H1 (cell line): ENCODE data around the gene STAU1. TPM values are rescaled to one million over a fixed set of nuclear protein-coding genes. Genes with fewer than 3 reads are reported as not detected.

Experiments used
- TAF7 ChIP-seq: optimal IDR thresholded peaks from 2 replicates; pipeline ENCODE3; 2011; ENCODE audit warnings: low read depth, mild to moderate bottlenecking, inconsistent platforms, low read length, moderate library complexity, borderline replicate concordance
- polyA plus RNA-seq, 7 experiments: library from polyadenylated mRNA; depleted of rRNA in 3 of 7; stranded (reverse) in 5 of 7; unstranded in 2 of 7; fragments of >200 nt in 5 of 7; fragments of 200-250 nt in 2 of 7; gene quantifications; 1 replicate in 5 of 7; 2 replicates in 1 of 7; 4 replicates in 1 of 7; pipeline versions ENCODE4 v1.2.1 to v1.2.3, GENCODE V29; 2011 to 2013; ENCODE audit warnings: missing spikeins in 2 of 7, mixed read lengths in 2 of 7
- total RNA-seq: library from RNA; stranded (reverse); fragmentation: NEBNext Ultra II Directional; extraction: Animal tissue kit (Norgen Biotek cat#: 25700); gene quantifications from 2 replicates; pipeline ENCODE4 v1.2.1, GENCODE V29; 2021
- TF ChIP-seq, protein P1 (sequence below): fragments of 300-600 bp; sonication (generic); IDR thresholded peaks from 2 replicates; pipeline ENCODE4 v1.7.1; 2012; ENCODE audit warnings: low read length, moderate library complexity, mild to moderate bottlenecking, inconsistent platforms; ENCODE audit not compliant: insufficient replicate concordance

Gene STAU1
- total and polyA plus RNA-seq, 2 of the 8 experiments (the other 6 are each of a cell fraction or from before 2014, with no cell fraction given) = 41.4 to 107 TPM

DNA sequence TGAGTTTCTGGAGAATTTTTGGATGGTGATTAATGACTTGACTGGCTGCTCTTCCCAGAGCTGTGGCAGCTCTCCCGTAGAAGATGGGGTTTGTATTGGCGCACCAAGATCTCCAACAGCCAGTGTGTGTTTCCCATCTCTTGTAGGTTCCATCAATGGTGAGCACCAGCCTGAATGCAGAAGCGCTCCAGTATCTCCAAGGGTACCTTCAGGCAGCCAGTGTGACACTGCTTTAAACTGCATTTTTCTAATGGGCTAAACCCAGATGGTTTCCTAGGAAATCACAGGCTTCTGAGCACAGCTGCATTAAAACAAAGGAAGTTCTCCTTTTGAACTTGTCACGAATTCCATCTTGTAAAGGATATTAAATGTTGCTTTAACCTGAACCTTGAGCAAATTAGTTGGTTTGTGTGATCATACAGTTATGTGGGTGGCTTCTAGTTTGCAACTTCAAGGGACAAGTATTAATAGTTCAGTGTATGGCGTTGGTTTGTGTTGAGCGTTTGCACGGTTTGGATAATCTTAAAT is 91.9 kb downstream of the STAU1 start (continued):
- TF ChIP-seq, protein P1, sequence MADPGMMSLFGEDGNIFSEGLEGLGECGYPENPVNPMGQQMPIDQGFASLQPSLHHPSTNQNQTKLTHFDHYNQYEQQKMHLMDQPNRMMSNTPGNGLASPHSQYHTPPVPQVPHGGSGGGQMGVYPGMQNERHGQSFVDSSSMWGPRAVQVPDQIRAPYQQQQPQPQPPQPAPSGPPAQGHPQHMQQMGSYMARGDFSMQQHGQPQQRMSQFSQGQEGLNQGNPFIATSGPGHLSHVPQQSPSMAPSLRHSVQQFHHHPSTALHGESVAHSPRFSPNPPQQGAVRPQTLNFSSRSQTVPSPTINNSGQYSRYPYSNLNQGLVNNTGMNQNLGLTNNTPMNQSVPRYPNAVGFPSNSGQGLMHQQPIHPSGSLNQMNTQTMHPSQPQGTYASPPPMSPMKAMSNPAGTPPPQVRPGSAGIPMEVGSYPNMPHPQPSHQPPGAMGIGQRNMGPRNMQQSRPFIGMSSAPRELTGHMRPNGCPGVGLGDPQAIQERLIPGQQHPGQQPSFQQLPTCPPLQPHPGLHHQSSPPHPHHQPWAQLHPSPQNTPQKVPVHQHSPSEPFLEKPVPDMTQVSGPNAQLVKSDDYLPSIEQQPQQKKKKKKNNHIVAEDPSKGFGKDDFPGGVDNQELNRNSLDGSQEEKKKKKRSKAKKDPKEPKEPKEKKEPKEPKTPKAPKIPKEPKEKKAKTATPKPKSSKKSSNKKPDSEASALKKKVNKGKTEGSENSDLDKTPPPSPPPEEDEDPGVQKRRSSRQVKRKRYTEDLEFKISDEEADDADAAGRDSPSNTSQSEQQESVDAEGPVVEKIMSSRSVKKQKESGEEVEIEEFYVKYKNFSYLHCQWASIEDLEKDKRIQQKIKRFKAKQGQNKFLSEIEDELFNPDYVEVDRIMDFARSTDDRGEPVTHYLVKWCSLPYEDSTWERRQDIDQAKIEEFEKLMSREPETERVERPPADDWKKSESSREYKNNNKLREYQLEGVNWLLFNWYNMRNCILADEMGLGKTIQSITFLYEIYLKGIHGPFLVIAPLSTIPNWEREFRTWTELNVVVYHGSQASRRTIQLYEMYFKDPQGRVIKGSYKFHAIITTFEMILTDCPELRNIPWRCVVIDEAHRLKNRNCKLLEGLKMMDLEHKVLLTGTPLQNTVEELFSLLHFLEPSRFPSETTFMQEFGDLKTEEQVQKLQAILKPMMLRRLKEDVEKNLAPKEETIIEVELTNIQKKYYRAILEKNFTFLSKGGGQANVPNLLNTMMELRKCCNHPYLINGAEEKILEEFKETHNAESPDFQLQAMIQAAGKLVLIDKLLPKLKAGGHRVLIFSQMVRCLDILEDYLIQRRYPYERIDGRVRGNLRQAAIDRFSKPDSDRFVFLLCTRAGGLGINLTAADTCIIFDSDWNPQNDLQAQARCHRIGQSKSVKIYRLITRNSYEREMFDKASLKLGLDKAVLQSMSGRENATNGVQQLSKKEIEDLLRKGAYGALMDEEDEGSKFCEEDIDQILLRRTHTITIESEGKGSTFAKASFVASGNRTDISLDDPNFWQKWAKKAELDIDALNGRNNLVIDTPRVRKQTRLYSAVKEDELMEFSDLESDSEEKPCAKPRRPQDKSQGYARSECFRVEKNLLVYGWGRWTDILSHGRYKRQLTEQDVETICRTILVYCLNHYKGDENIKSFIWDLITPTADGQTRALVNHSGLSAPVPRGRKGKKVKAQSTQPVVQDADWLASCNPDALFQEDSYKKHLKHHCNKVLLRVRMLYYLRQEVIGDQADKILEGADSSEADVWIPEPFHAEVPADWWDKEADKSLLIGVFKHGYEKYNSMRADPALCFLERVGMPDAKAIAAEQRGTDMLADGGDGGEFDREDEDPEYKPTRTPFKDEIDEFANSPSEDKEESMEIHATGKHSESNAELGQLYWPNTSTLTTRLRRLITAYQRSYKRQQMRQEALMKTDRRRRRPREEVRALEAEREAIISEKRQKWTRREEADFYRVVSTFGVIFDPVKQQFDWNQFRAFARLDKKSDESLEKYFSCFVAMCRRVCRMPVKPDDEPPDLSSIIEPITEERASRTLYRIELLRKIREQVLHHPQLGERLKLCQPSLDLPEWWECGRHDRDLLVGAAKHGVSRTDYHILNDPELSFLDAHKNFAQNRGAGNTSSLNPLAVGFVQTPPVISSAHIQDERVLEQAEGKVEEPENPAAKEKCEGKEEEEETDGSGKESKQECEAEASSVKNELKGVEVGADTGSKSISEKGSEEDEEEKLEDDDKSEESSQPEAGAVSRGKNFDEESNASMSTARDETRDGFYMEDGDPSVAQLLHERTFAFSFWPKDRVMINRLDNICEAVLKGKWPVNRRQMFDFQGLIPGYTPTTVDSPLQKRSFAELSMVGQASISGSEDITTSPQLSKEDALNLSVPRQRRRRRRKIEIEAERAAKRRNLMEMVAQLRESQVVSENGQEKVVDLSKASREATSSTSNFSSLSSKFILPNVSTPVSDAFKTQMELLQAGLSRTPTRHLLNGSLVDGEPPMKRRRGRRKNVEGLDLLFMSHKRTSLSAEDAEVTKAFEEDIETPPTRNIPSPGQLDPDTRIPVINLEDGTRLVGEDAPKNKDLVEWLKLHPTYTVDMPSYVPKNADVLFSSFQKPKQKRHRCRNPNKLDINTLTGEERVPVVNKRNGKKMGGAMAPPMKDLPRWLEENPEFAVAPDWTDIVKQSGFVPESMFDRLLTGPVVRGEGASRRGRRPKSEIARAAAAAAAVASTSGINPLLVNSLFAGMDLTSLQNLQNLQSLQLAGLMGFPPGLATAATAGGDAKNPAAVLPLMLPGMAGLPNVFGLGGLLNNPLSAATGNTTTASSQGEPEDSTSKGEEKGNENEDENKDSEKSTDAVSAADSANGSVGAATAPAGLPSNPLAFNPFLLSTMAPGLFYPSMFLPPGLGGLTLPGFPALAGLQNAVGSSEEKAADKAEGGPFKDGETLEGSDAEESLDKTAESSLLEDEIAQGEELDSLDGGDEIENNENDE = no peak
- no peak for TF ChIP-seq TAF7
